Naive thymus-derived CD4-positive, alpha-beta T cell (primary cell): ENCODE measurements around the gene PTPRG. TPM values are rescaled to one million over a fixed set of nuclear protein-coding genes. Genes with fewer than 3 reads are reported as not detected.

Experiments used
- ATAC-seq: fragments of 150-1000 bp; cut with Tn5 transposase; 2 replicates; pipeline ENCODE4 v1.10.0; 2021; ENCODE audit warnings: mild to moderate bottlenecking, moderate library complexity
- CTCF ChIA-PET: fragments of 350-600 bp; sonication (Branson Sonifier 250); formaldehyde crosslinking; loops from one replicate; lab custom pipeline; 2021; ENCODE audit warnings: antibody characterized with exemption; lab: Charles Lee
- POLR2A ChIA-PET: fragments of 350-600 bp; sonication (Branson Sonifier 250); formaldehyde crosslinking; loops from one replicate; lab custom pipeline; 2021; ENCODE audit warnings: antibody characterized with exemption, inconsistent platforms; lab: Charles Lee
- DNase-seq, 9 donors: peaks; one replicate each; pipeline versions ENCODE4 v3.0.0 to v3.0.0-alpha.2; 2020 to 2022; ENCODE audit warnings: mixed read lengths in 1 of 9
- H3K27ac ChIP-seq: one replicate; pipeline ENCODE4 v1.7.0; 2013; ENCODE audit warnings: mild to moderate bottlenecking, low read depth, low read length, moderate library complexity
- H3K27me3 ChIP-seq, 2 donors: one replicate each; pipeline ENCODE4 v1.7.0; 2013; ENCODE audit warnings: low read length in 2 of 2, mild to moderate bottlenecking in 2 of 2, moderate library complexity in 2 of 2; ENCODE audit not compliant: control insufficient read depth in 2 of 2, insufficient read depth in 2 of 2
- H3K36me3 ChIP-seq, 3 experiments: 1 replicate in 2 of 3; 2 replicates in 1 of 3; pipeline ENCODE4 v1.7.0; 2013; ENCODE audit warnings: low read length in 3 of 3, mild to moderate bottlenecking in 3 of 3, moderate library complexity in 1 of 3; ENCODE audit not compliant: insufficient read depth in 3 of 3, control insufficient read depth in 2 of 3
- H3K4me1 ChIP-seq, 2 donors: one replicate each; pipeline ENCODE4 v1.7.0; 2013; ENCODE audit warnings: low read length in 2 of 2, mild to moderate bottlenecking in 2 of 2, moderate library complexity in 1 of 2; ENCODE audit not compliant: control insufficient read depth in 2 of 2, insufficient read depth in 2 of 2
- H3K4me3 ChIP-seq: 2 replicates; pipeline ENCODE4 v1.7.0; 2013; ENCODE audit warnings: mild to moderate bottlenecking, low read length
- H3K9me3 ChIP-seq, 3 experiments: 1 replicate in 2 of 3; 2 replicates in 1 of 3; pipeline ENCODE4 v1.7.0; 2013; ENCODE audit warnings: low read length in 3 of 3; ENCODE audit not compliant: control insufficient read depth in 2 of 3
- H3K27ac Mint-ChIP-seq, 9 donors: one replicate each; pipeline ENCODE4 v1.8.0; 2020 to 2022; ENCODE audit warnings: mixed read lengths in 9 of 9, mild to moderate bottlenecking in 8 of 9, moderate library complexity in 5 of 9, inconsistent platforms in 2 of 9
- H3K27me3 Mint-ChIP-seq, 5 donors: one replicate each; pipeline ENCODE4 v1.8.0; 2021 to 2022; ENCODE audit warnings: mixed read lengths in 5 of 5, mild to moderate bottlenecking in 1 of 5
- H3K36me3 Mint-ChIP-seq, 5 donors: one replicate each; pipeline ENCODE4 v1.8.0; 2020 to 2022; ENCODE audit warnings: mixed read lengths in 5 of 5, mild to moderate bottlenecking in 3 of 5, inconsistent platforms in 1 of 5
- H3K4me1 Mint-ChIP-seq, 7 donors: one replicate each; pipeline ENCODE4 v1.8.0; 2020 to 2022; ENCODE audit warnings: mixed read lengths in 7 of 7, mild to moderate bottlenecking in 3 of 7, inconsistent platforms in 1 of 7
- H3K4me3 Mint-ChIP-seq, 10 donors: one replicate each; pipeline ENCODE4 v1.8.0; 2020 to 2022; ENCODE audit warnings: mild to moderate bottlenecking in 10 of 10, mixed read lengths in 10 of 10, moderate library complexity in 6 of 10, inconsistent platforms in 2 of 10
- H3K9me3 Mint-ChIP-seq, 11 donors: one replicate each; pipeline ENCODE4 v1.8.0; 2020 to 2022; ENCODE audit warnings: mixed read lengths in 11 of 11, mild to moderate bottlenecking in 4 of 11, inconsistent platforms in 1 of 11, moderate library complexity in 1 of 11
- intact Hi-C, 2 donors: fragments of 100-400 bp; cut with micrococcal nuclease; formaldehyde crosslinking; loops; one replicate each; pipeline ENCODE4 v1.15.1; 2023
- polyA plus RNA-seq, 2 donors: library from polyadenylated mRNA; unstranded; fragments of 300-500 nt; fragmentation: Illumina TruSeq; gene quantifications; one replicate each; pipeline ENCODE4 v1.2.3, GENCODE V29; 2021
- total RNA-seq, 6 experiments: library from RNA in 5 of 6; stranded (reverse) in 5 of 6; gene quantifications; 1 replicate in 5 of 6; 2 replicates in 1 of 6; pipeline ENCODE4 v1.2.3 and lab custom pipeline; 2021 to 2026

PTPRG gene
- total and polyA plus RNA-seq, 7 experiments from 2014 or later: 0.17 to 1.7 TPM; not detected in 5

DNA sequence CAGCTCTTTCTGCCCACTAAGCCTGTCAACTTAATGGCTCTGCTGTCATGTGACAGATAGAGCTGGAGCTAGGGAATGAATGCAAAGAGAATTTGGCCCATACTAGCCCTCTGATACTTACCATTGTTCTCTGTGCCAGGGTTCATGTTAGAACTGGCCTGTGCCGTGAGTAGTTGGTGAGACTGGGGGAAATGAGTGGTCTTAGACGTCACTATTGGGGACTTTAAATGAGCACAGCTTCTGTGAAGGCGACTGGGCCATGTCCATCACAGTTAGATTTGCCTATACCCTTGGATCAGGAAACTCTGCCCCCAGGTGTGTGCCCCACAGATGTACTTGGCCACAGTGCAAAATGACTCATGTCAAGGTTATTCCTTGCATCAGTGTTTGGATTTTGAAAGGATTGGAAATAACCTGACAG is 124.9 kb downstream of the PTPRG start:
- DNase-seq: no peak
- Histone ChIP-seq H3K27me3 (no peaks in the 10 kb centered on the region), H3K4me1 (no peaks in the 10 kb centered on the region), H3K4me3 (no peak overlapping the region), H3K9me3 (no peaks in the 10 kb centered on the region), H3K27ac (no peak overlapping the region), H3K36me3 (no peaks in the 10 kb centered on the region)
- POLR2A ChIA-PET: no interaction called here
- CTCF ChIA-PET: no interaction called here
- Mint-ChIP-seq H3K4me3 (no peak overlapping the region), H3K27me3 (peaks cover 0 to 3% (median 0%) of the 10 kb centered on the region in 5 donors), H3K27ac (no peak overlapping the region), H3K36me3 (no peaks in the 10 kb centered on the region), H3K9me3 (no peaks in the 10 kb centered on the region), H3K4me1 (no peaks in the 10 kb centered on the region)
- intact Hi-C loops: no loop called here
- no peak for ATAC-seq

- no peaks in the 10 kb centered on the region for H3K4me1 ChIP-seq
- no peak for DNase-seq
- H3K27me3 Mint-ChIP-seq: peaks cover 0 to 6% (median 0%) of the 10 kb centered on the region in 5 donors
- H3K4me1 Mint-ChIP-seq: no peaks in the 10 kb centered on the region
- H3K27ac Mint-ChIP-seq: no peak overlapping the region
- no peaks in the 10 kb centered on the region for H3K36me3 ChIP-seq
- ChIA-PET CTCF (no interaction called here), POLR2A (no interaction called here)
- H3K36me3 Mint-ChIP-seq: no peaks in the 10 kb centered on the region
- no peak for ATAC-seq
- intact Hi-C loops: no loop called here
- H3K9me3 Mint-ChIP-seq: peaks cover 0 to 2% (median 0%) of the 10 kb centered on the region in 11 donors
- H3K27me3 ChIP-seq: no peaks in the 10 kb centered on the region
- H3K27ac ChIP-seq: no peak overlapping the region
- no peak overlapping the region for H3K4me3 ChIP-seq
- no peaks in the 10 kb centered on the region for H3K9me3 ChIP-seq
- no peak overlapping the region for H3K4me3 Mint-ChIP-seq
Measured at GRCh38 chr3:61687206-61687605, 125.8 kb downstream of the PTPRG start.

- H3K27me3 Mint-ChIP-seq: peaks cover 0 to 6% (median 0%) of the 10 kb centered on the region in 5 donors
- ATAC-seq (no peak), DNase-seq (no peak)
- H3K4me1 Mint-ChIP-seq: no peaks in the 10 kb centered on the region
- Histone ChIP-seq H3K36me3 (no peaks in the 10 kb centered on the region), H3K27me3 (no peaks in the 10 kb centered on the region), H3K4me3 (no peak overlapping the region), H3K9me3 (no peaks in the 10 kb centered on the region), H3K4me1 (no peaks in the 10 kb centered on the region), H3K27ac (no peak overlapping the region)
- ChIA-PET POLR2A (no interaction called here), CTCF (no interaction called here)
- H3K9me3 Mint-ChIP-seq: peaks cover 0 to 2% (median 0%) of the 10 kb centered on the region in 11 donors
- H3K36me3 Mint-ChIP-seq: no peaks in the 10 kb centered on the region
- intact Hi-C loops: no loop called here
- no peak overlapping the region for H3K4me3 Mint-ChIP-seq
- no peak overlapping the region for H3K27ac Mint-ChIP-seq
Measured at GRCh38 chr3:61687663-61688306, 126.4 kb downstream of the PTPRG start.

GRCh38 chr3:61688307-61688984 is 127.1 kb downstream of the PTPRG start:
- DNase-seq (no peak), ATAC-seq (no peak)
- Histone ChIP-seq H3K27me3 (no peaks in the 10 kb centered on the region), H3K36me3 (no peaks in the 10 kb centered on the region), H3K9me3 (no peaks in the 10 kb centered on the region), H3K4me1 (no peaks in the 10 kb centered on the region), H3K27ac (no peak overlapping the region), H3K4me3 (no peak overlapping the region)
- ChIA-PET POLR2A (no interaction called here), CTCF (no interaction called here)
- H3K36me3 Mint-ChIP-seq: no peaks in the 10 kb centered on the region
- H3K9me3 Mint-ChIP-seq: peaks cover 0 to 2% (median 0%) of the 10 kb centered on the region in 11 donors
- no peak overlapping the region for H3K27ac Mint-ChIP-seq
- no peaks in the 10 kb centered on the region for H3K4me1 Mint-ChIP-seq
- intact Hi-C loops: no loop called here
- no peak overlapping the region for H3K4me3 Mint-ChIP-seq
- H3K27me3 Mint-ChIP-seq: peaks cover 0 to 8% (median 2%) of the 10 kb centered on the region in 5 donors

DNA sequence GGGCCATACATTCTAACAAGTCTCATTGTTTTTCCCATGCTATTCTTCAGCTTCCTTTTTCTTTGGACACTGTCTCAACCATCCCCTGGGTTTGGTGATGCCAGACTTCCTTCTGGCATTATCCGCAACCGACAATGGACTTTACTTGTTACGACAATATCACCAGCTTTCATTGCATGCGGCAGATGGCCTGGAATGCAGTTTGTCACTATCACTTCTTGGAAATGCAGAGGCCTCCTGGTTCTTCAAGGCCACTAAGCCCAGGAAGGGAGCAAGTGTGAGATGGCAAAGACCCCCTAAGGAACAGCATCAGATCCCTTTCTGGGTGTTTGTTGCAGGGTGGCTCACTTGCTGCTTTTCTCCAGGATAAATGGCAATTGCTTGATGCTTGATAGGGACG is 128.6 kb downstream of the PTPRG start:
- POLR2A ChIA-PET: no interaction called here

GRCh38 chr3:61691466-61691865 is 130.1 kb downstream of the PTPRG start:
- no peak for ATAC-seq
- Mint-ChIP-seq H3K4me1 (no peaks in the 10 kb centered on the region), H3K27me3 (peaks cover 0 to 16% (median 6%) of the 10 kb centered on the region in 5 donors), H3K4me3 (no peak overlapping the region), H3K36me3 (no peaks in the 10 kb centered on the region), H3K9me3 (peaks cover 0 to 3% (median 0%) of the 10 kb centered on the region in 11 donors), H3K27ac (no peak overlapping the region)
- CTCF ChIA-PET: no interaction called here
- POLR2A ChIA-PET: no interaction called here
- DNase-seq: no peak
- Histone ChIP-seq H3K27ac (no peak overlapping the region), H3K4me1 (no peaks in the 10 kb centered on the region), H3K9me3 (no peaks in the 10 kb centered on the region), H3K4me3 (no peak overlapping the region), H3K36me3 (no peaks in the 10 kb centered on the region), H3K27me3 (no peaks in the 10 kb centered on the region)
- intact Hi-C loops: no loop called here

More for the DNA sequence above, 128.6 kb downstream of the PTPRG start:
- Mint-ChIP-seq H3K27me3 (peaks cover 0 to 16% (median 6%) of the 10 kb centered on the region in 5 donors), H3K4me3 (no peak overlapping the region), H3K9me3 (peaks cover 0 to 3% (median 0%) of the 10 kb centered on the region in 11 donors), H3K4me1 (no peaks in the 10 kb centered on the region), H3K36me3 (no peaks in the 10 kb centered on the region), H3K27ac (no peak overlapping the region)
- DNase-seq: no peak
- Histone ChIP-seq H3K27me3 (no peaks in the 10 kb centered on the region), H3K4me3 (no peak overlapping the region), H3K36me3 (no peaks in the 10 kb centered on the region), H3K27ac (no peak overlapping the region), H3K9me3 (no peaks in the 10 kb centered on the region), H3K4me1 (no peaks in the 10 kb centered on the region)
- CTCF ChIA-PET: no interaction called here
- intact Hi-C loops: no loop called here
- ATAC-seq: no peak

DNA sequence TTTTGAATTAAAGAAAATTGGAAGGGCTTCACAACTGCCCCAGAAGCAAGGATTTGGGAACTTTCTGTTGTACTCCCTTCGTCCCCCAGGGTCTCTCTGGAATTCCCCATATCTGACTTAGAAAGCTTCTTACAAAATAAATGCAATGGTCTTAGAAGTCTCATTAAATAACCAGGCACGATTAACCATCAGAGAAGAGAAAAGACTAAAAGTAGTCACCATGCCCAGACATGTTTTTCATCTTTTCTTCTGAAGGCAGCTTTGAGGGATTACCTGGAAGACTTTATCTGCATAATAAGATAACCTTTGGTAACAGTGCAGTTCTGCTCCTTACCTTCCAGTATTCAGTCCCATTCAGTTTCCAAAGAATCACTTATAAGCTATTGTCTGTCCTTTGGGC is 135.9 kb downstream of the PTPRG start:
- ATAC-seq (no peak), DNase-seq (no peak)
- no peaks in the 10 kb centered on the region for H3K4me1 Mint-ChIP-seq
- no peak overlapping the region for H3K27ac Mint-ChIP-seq
- H3K36me3 Mint-ChIP-seq: no peaks in the 10 kb centered on the region
- H3K27me3 Mint-ChIP-seq: peaks cover 0 to 14% (median 4%) of the 10 kb centered on the region in 5 donors
- Histone ChIP-seq H3K27me3 (no peaks in the 10 kb centered on the region), H3K9me3 (no peaks in the 10 kb centered on the region), H3K4me1 (no peaks in the 10 kb centered on the region), H3K4me3 (no peak overlapping the region), H3K36me3 (no peaks in the 10 kb centered on the region), H3K27ac (no peak overlapping the region)
- H3K4me3 Mint-ChIP-seq: no peak overlapping the region
- intact Hi-C loops: no loop called here
- peaks cover 0 to 6% (median 0%) of the 10 kb centered on the region in 11 donors for H3K9me3 Mint-ChIP-seq
- ChIA-PET POLR2A (no interaction called here), CTCF (no interaction called here)
